OCI-LY3 (cell line): ENCODE results near the gene SLC14A1.

ENCODE experiments used
- EZH2phosphoT487 ChIP-seq: fragments of 200-600 bp; shearing (Covaris generic); IDR thresholded peaks from 2 replicates; pipeline ENCODE4 v1.6.1; 2018; ENCODE audit warnings: antibody characterized with exemption, mixed run types, low read depth
- TF ChIP-seq, protein P1 (sequence below): fragments of 200-600, 300-600 bp; sonication (generic); IDR thresholded peaks from 2 replicates; pipeline ENCODE4 v1.5.1; 2014; ENCODE audit warnings: antibody characterized with exemption, low read length, low read depth

DNA sequence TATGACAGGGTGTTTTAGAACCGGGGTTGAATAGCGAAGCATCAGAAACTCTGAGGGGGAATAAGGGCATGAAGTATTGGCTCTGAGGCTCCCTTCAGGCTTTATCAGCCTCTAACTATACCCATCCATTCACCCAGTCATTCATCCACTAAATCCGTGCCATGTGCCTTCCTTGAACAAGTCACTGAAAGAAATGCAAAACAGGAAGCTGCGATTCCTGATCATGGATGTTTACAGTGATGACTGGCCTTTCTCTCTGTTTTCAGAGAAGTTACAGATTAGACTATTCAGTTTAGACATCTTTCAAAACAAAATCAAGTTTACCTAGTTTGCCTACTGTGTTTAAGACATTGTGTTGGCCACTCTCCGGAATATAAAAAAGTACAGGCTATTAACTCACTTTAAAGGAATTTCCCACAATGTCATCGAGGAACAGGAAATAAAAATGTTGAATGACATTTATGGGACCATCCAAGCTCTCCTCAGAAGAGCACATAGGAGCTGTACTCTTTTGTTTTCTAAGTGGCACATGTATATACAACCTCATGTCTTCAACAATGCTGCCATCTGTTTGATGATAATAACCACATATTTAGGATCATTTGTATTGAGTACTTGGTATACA lies 43.8 kb upstream of the SLC14A1 start:
- TF ChIP-seq, protein P1, sequence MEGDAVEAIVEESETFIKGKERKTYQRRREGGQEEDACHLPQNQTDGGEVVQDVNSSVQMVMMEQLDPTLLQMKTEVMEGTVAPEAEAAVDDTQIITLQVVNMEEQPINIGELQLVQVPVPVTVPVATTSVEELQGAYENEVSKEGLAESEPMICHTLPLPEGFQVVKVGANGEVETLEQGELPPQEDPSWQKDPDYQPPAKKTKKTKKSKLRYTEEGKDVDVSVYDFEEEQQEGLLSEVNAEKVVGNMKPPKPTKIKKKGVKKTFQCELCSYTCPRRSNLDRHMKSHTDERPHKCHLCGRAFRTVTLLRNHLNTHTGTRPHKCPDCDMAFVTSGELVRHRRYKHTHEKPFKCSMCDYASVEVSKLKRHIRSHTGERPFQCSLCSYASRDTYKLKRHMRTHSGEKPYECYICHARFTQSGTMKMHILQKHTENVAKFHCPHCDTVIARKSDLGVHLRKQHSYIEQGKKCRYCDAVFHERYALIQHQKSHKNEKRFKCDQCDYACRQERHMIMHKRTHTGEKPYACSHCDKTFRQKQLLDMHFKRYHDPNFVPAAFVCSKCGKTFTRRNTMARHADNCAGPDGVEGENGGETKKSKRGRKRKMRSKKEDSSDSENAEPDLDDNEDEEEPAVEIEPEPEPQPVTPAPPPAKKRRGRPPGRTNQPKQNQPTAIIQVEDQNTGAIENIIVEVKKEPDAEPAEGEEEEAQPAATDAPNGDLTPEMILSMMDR = no peak
- TF ChIP-seq EZH2phosphoT487 = no peak
